Measurements from ENCODE around the gene GPR15LG.

DNA sequence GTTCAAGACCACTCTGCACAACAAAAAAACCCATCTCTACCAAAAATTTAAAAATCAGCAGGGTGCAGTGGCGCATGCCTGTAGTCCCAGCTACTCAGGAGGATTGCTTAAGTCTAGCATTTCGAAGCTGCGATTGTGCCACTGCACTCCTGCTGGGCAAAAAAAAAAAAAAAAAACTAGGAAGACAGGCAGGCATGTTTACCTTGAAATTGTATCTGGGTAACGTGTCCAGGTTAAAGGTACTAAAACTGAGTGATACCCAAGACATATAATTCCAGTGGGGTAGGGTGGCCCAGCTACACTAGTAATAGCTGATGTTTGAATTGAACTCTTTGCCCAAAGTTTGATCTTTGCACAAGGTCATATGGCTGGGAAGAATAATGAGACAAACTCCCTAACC, 18.1 kb upstream of the GPR15LG start:
- TF ChIP-seq, protein P1, sequence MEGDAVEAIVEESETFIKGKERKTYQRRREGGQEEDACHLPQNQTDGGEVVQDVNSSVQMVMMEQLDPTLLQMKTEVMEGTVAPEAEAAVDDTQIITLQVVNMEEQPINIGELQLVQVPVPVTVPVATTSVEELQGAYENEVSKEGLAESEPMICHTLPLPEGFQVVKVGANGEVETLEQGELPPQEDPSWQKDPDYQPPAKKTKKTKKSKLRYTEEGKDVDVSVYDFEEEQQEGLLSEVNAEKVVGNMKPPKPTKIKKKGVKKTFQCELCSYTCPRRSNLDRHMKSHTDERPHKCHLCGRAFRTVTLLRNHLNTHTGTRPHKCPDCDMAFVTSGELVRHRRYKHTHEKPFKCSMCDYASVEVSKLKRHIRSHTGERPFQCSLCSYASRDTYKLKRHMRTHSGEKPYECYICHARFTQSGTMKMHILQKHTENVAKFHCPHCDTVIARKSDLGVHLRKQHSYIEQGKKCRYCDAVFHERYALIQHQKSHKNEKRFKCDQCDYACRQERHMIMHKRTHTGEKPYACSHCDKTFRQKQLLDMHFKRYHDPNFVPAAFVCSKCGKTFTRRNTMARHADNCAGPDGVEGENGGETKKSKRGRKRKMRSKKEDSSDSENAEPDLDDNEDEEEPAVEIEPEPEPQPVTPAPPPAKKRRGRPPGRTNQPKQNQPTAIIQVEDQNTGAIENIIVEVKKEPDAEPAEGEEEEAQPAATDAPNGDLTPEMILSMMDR (IDR thresholded peaks at IDR 0.05): no peak
- TF ChIP-seq ZFX (IDR thresholded peaks at IDR 0.05; ENCODE audit: borderline replicate concordance): no peak
